Hepatocyte (in vitro differentiated cells): Measurements from ENCODE around the gene RARB. TPM values are rescaled to one million over a fixed set of nuclear protein-coding genes. Genes with fewer than 3 reads are reported as not detected.

Source experiments
- DNase-seq: peaks from one replicate; pipeline ENCODE4 v3.0.0-alpha.2; 2016; ENCODE audit warnings: low spot score
- H2AFZ ChIP-seq: fragments of 200-600 bp; sonication (generic); 2 replicates; pipeline ENCODE4 v1.6.0; 2016; ENCODE audit warnings: antibody characterized with exemption, mild to moderate bottlenecking
- H3K27ac ChIP-seq: fragments of 200-600 bp; sonication (generic); 2 replicates; pipeline ENCODE4 v1.5.1; 2016; ENCODE audit warnings: mild to moderate bottlenecking
- H3K27me3 ChIP-seq: fragments of 200-600 bp; sonication (generic); 2 replicates; pipeline ENCODE4 v1.6.1; 2016
- H3K36me3 ChIP-seq: fragments of 200-600 bp; sonication (generic); replicated peaks from 2 replicates; pipeline ENCODE4 v1.5.1; 2016; ENCODE audit warnings: low read depth; ENCODE audit not compliant: insufficient read depth
- H3K4me1 ChIP-seq: fragments of 200-600 bp; sonication (generic); 2 replicates; pipeline ENCODE4 v1.5.1; 2016; ENCODE audit warnings: mild to moderate bottlenecking, moderate library complexity; ENCODE audit not compliant: insufficient read depth
- H3K4me2 ChIP-seq: fragments of 200-600 bp; sonication (generic); 2 replicates; pipeline ENCODE4 v1.6.0; 2016
- H3K4me3 ChIP-seq: fragments of 200-600 bp; sonication (generic); 2 replicates; pipeline ENCODE4 v1.5.1; 2016; ENCODE audit warnings: mild to moderate bottlenecking
- H3K79me2 ChIP-seq: fragments of 200-600 bp; sonication (generic); 2 replicates; pipeline ENCODE4 v1.6.0; 2017; ENCODE audit warnings: mild to moderate bottlenecking
- H3K9me2 ChIP-seq: fragments of 200-600 bp; sonication (generic); replicated peaks from 2 replicates; pipeline ENCODE4 v1.6.0; 2017; ENCODE audit warnings: mild to moderate bottlenecking; ENCODE audit not compliant: insufficient read depth
- H3K9me3 ChIP-seq: fragments of 200-600 bp; sonication (generic); 2 replicates; pipeline ENCODE4 v1.5.1; 2016; ENCODE audit warnings: low read depth, mild to moderate bottlenecking
- H4K20me1 ChIP-seq: fragments of 200-600 bp; sonication (generic); 2 replicates; pipeline ENCODE4 v1.6.0; 2016; ENCODE audit warnings: mild to moderate bottlenecking; ENCODE audit not compliant: insufficient read depth, poor library complexity, severe bottlenecking
- CTCF ChIP-seq: fragments of 200-600 bp; sonication (generic); IDR thresholded peaks from 2 replicates; pipeline ENCODE4 v1.5.1; 2016; ENCODE audit warnings: antibody characterized with exemption, mild to moderate bottlenecking; ENCODE audit not compliant: poor library complexity
- EZH2 ChIP-seq: fragments of 200-600 bp; sonication (generic); IDR thresholded peaks from 2 replicates; pipeline ENCODE4 v1.6.1; 2016; ENCODE audit warnings: antibody characterized with exemption, mild to moderate bottlenecking, borderline replicate concordance
- EZH2phosphoT487 ChIP-seq: fragments of 200-600 bp; sonication (generic); IDR thresholded peaks from one replicate; pipeline ENCODE4 v1.6.1; 2018; ENCODE audit warnings: antibody characterized with exemption, mild to moderate bottlenecking, low read depth, moderate library complexity; ENCODE audit not compliant: unreplicated experiment, severe bottlenecking
- WGBS: methylation state at CpG from one replicate; pipeline ENCODE4 v1.1.6; 2016; ENCODE audit warnings: low lambda C conversion rate; ENCODE audit errors: missing lambda C conversion rate; 5-methylcytosine and 5-hydroxymethylcytosine counted together
- polyA plus RNA-seq: library from polyadenylated mRNA; unstranded; fragments of >200 nt; fragmentation: Nextera tagmentation; extraction: Ambion mirVana; gene quantifications from 2 replicates; pipeline ENCODE4 v1.2.1, GENCODE V29; 2016
- total RNA-seq: library from RNA; depleted of rRNA; stranded (reverse); fragments of >200 nt; gene quantifications from 2 replicates; pipeline ENCODE4 v1.2.3, GENCODE V29; 2014

Gene RARB
- total and polyA plus RNA-seq, 2 experiments from 2014 or later = 22.2 to 30.7 TPM

DNA sequence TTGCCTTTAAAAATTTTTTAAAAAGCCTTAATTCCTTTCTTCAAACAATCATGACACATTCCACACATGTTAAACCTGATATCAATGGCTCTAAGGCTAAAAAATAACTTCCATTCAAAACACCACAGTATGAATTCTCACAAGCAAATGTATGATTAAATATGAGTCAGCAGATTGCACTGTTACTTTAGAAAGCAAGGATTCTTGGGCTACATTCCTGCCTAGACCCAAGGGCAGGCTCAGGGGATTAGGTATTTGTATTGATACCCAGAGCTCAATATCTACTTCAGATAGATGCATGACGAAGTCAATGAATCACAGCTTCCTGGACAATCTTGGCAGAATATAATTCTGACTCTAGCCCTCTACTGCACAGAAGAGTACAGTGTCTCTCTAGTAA lies 65.7 kb downstream of the RARB start:
- Histone ChIP-seq H3K4me1 (peaks cover 5% of the 10 kb centered on the region), H3K9me3 (peaks cover 32% of the 10 kb centered on the region), H3K27ac (no peak overlapping the region), H2AFZ (no peak overlapping the region), H3K4me3 (no peak overlapping the region), H4K20me1 (no peaks in the 10 kb centered on the region), H3K9me2 (no peaks in the 10 kb centered on the region), H3K4me2 (no peak overlapping the region), H3K36me3 (no peaks in the 10 kb centered on the region), H3K27me3 (no peaks in the 10 kb centered on the region), H3K79me2 (peaks cover 56% of the 10 kb centered on the region)
- 73% methylated on average over 1 of the region's 1 CpG for WGBS
- no peak for TF ChIP-seq EZH2
- TF ChIP-seq CTCF = no peak
- no peak for TF ChIP-seq EZH2phosphoT487
- DNase-seq = no peak

DNA sequence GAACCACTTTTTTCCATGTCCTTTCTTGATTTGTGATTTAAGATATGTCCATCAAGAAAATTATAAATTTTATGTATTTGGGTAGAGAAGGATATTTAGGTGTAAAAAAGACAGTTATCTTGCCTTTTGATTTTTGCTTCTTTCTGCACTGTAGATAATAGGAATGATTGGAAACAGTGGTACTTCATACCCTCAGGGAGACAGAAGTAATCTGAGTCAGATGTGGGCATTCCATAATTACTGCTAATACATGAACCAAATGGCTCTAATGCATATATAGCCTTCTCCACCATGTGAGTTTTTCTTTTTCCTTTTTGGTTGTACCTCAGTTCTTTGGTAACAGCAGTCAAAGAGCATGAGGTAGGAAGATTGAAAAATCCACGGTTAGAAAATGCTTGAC lies 67.2 kb downstream of the RARB start:
- H3K9me2 ChIP-seq = no peaks in the 10 kb centered on the region
- no peak for TF ChIP-seq EZH2
- TF ChIP-seq CTCF = no peak
- TF ChIP-seq EZH2phosphoT487 = no peak
- no peaks in the 10 kb centered on the region for H3K27me3 ChIP-seq
- no peak overlapping the region for H2AFZ ChIP-seq
- H3K4me2 ChIP-seq = no peak overlapping the region
- DNase-seq = no peak
- no peak overlapping the region for H3K4me3 ChIP-seq
- H3K27ac ChIP-seq = no peak overlapping the region
- H4K20me1 ChIP-seq = no peaks in the 10 kb centered on the region
- H3K79me2 ChIP-seq = peaks cover 56% of the 10 kb centered on the region
- H3K36me3 ChIP-seq = no peaks in the 10 kb centered on the region
- peaks cover 10% of the 10 kb centered on the region for H3K4me1 ChIP-seq
- H3K9me3 ChIP-seq = peaks cover 32% of the 10 kb centered on the region
- WGBS = 89% methylated on average over 1 of the region's 1 CpG

- Histone ChIP-seq H3K4me3 (no peak overlapping the region), H3K9me3 (peaks cover 32% of the 10 kb centered on the region), H3K79me2 (peaks cover 59% of the 10 kb centered on the region), H3K36me3 (no peaks in the 10 kb centered on the region), H3K27ac (no peak overlapping the region), H3K4me1 (peaks cover 10% of the 10 kb centered on the region), H4K20me1 (no peaks in the 10 kb centered on the region), H2AFZ (no peak overlapping the region), H3K27me3 (no peaks in the 10 kb centered on the region), H3K4me2 (no peak overlapping the region), H3K9me2 (no peaks in the 10 kb centered on the region)
- TF ChIP-seq EZH2phosphoT487 (no peak), CTCF (no peak), EZH2 (no peak)
- WGBS = 96% methylated on average over 5 of the region's 5 CpGs
- DNase-seq = no peak
Measured at GRCh38 chr3:25495726-25496253, 67.7 kb downstream of the RARB start.

DNA sequence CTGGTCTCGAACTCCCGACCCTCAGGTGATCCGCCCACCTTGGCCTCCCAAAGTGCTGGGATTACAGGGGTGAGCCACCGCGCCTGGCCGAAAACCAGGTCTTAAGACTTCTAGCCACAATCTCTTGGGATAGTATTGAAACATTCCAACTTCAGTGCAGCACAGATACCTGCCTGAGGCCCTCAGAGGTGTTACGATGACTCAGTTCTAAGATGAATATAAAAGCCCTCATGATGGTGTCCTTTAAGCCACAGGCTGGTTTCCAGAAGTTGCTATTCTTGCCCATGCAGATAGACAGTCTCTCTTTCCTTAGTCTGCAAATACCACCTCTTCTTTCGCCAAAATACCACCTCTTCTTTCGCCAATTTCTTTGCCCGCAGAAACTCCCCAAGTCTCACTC lies 69.0 kb downstream of the RARB start:
- DNase-seq = no peak
- peaks cover 29% of the 10 kb centered on the region for H3K9me3 ChIP-seq
- no peaks in the 10 kb centered on the region for H3K27me3 ChIP-seq
- no peak overlapping the region for H3K4me2 ChIP-seq
- 96% methylated on average over 10 of the region's 10 CpGs for WGBS
- H3K27ac ChIP-seq = no peak overlapping the region
- H4K20me1 ChIP-seq = no peaks in the 10 kb centered on the region
- H3K4me1 ChIP-seq = peaks cover 10% of the 10 kb centered on the region
- H2AFZ ChIP-seq = no peak overlapping the region
- no peak overlapping the region for H3K4me3 ChIP-seq
- no peaks in the 10 kb centered on the region for H3K36me3 ChIP-seq
- peaks cover 53% of the 10 kb centered on the region for H3K79me2 ChIP-seq
- H3K9me2 ChIP-seq = no peaks in the 10 kb centered on the region
- TF ChIP-seq CTCF (no peak), EZH2 (no peak)
